HFF-Myc (cell line): Measurements from ENCODE around the gene SEMA5A.

Experiments
- DNase-seq: peaks from one replicate; pipeline ENCODE4 v3.0.0-alpha.2; 2011; ENCODE audit warnings: low read depth; ENCODE audit errors: extremely low read depth
- H3K4me3 ChIP-seq: replicated peaks from 2 replicates; pipeline ENCODE4 v1.5.1; 2011; ENCODE audit warnings: low read depth, mild to moderate bottlenecking, control low read depth, low read length
- TF ChIP-seq, protein P1 (sequence below): IDR thresholded peaks from 2 replicates; pipeline ENCODE4 v1.5.1; 2012; ENCODE audit warnings: mild to moderate bottlenecking, low read depth, low read length, control low read depth; ENCODE audit errors: missing control alignments

The SEMA5A gene

GRCh38 chr5:9540791-9541190 is 5.1 kb downstream of the SEMA5A start:
- TF ChIP-seq, protein P1, sequence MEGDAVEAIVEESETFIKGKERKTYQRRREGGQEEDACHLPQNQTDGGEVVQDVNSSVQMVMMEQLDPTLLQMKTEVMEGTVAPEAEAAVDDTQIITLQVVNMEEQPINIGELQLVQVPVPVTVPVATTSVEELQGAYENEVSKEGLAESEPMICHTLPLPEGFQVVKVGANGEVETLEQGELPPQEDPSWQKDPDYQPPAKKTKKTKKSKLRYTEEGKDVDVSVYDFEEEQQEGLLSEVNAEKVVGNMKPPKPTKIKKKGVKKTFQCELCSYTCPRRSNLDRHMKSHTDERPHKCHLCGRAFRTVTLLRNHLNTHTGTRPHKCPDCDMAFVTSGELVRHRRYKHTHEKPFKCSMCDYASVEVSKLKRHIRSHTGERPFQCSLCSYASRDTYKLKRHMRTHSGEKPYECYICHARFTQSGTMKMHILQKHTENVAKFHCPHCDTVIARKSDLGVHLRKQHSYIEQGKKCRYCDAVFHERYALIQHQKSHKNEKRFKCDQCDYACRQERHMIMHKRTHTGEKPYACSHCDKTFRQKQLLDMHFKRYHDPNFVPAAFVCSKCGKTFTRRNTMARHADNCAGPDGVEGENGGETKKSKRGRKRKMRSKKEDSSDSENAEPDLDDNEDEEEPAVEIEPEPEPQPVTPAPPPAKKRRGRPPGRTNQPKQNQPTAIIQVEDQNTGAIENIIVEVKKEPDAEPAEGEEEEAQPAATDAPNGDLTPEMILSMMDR, result no peak
- DNase-seq, result no peak
- H3K4me3 ChIP-seq, result no peak overlapping the region

DNA sequence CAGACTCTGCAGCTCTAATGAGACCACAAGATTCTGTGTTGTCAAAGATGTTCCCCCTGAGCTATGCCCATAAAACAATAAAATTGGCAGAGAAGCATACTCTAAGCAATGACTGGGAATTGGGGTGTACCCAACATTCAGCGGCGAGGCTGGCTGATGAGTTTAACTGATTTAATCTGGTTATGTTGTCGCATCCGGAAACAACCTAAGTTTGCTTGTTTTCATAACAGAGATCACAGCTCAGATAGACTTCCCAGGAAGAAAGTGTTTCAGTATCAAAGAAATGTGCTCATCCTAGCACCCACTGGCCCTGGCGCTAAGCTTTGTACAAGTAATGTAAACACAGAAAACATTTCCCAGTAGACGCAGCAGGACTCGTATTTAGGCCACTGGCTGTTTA is 7.4 kb downstream of the SEMA5A start:
- DNase-seq, result no peak
- TF ChIP-seq, protein P1, result no peak
- no peak overlapping the region for H3K4me3 ChIP-seq

DNA sequence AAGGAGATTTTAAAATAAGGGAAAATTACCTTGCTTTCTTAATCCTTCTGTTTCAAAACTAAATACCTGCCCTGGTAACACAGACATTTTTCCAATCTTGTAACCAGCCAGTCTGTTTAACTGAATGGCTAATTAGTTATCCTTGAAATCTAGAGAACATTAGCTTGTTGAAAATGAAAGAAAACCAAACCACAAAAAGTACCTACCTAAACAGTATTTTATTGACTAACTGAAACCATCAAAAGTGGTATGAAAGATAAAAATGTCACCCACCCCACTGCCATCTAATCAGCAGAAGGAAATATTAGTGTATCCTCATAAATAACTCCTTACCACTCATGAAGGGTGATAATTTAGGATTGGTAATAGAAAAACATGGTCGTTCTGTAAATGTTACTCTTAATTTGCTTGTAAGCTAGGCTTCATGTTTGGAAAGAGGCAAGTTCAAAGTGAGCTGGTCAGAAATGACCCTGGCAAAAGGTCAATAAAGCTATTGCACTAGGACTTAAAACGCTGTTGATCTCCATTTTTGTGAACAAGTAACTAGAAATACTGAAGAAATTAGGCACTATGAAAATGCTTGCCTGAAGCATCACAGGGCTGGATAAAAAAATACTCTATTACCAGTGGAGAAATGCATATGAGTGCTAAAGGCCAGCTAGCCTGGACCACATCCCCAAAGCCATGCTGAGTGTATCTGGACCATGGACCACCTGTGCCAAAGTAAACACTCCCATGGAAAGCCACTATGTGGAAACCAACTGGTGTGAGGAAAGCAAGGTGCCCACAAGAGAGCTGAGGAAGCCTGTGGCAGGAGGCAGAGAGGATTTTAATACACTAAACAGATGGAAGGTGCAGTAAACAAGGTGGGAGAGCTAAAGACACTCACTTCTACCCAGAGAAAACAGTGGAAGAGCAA is 8.4 kb downstream of the SEMA5A start:
- no peak for DNase-seq
- no peak overlapping the region for H3K4me3 ChIP-seq
- TF ChIP-seq, protein P1, result no peak

GRCh38 chr5:9536717-9537116 is 9.2 kb downstream of the SEMA5A start:
- TF ChIP-seq, protein P1, result no peak
- H3K4me3 ChIP-seq, result no peak overlapping the region

GRCh38 chr5:9534881-9535517 is 10.9 kb downstream of the SEMA5A start:
- TF ChIP-seq, protein P1, result no peak
- no peak for DNase-seq
- no peak overlapping the region for H3K4me3 ChIP-seq

More at GRCh38 chr5:9536717-9537116, 9.2 kb downstream of the SEMA5A start:
- no peak for DNase-seq

- TF ChIP-seq, protein P1, result no peak
- no peak overlapping the region for H3K4me3 ChIP-seq
- no peak for DNase-seq
Observed at GRCh38 chr5:9533562-9534364, 12.1 kb downstream of the SEMA5A start.
